NCI-H2029 treated with DMSO at 0.1 percent for 48 hours (cell line): Measurements from ENCODE around the gene RBM23.

Experiments used
- DNase-seq: peaks from one replicate; lab custom pipeline; 2025; lab: John Stamatoyannopoulos, UW

The RBM23 gene

GRCh38 chr14:22885975-22886374 is 33.0 kb downstream of the RBM23 start:
- no peak for DNase-seq

- no peak for DNase-seq
Observed at GRCh38 chr14:22884738-22885523, 34.0 kb downstream of the RBM23 start.

GRCh38 chr14:22884076-22884737 is 34.7 kb downstream of the RBM23 start:
- DNase-seq: no peak

GRCh38 chr14:22883173-22883976 is 35.6 kb downstream of the RBM23 start, which contains the start of gene REM2:
TSS of gene REM2 (plus strand) at chr14:22883222. CDS start at chr14:22883288, 66 bp downstream.
- DNase-seq: peak; percentile 92

- DNase-seq: peak; percentile 98
Observed at GRCh38 chr14:22882529-22883172, 36.3 kb downstream of the RBM23 start.

GRCh38 chr14:22882064-22882463 is 36.9 kb downstream of the RBM23 start:
- DNase-seq: no peak

GRCh38 chr14:22878271-22879246 is 40.4 kb downstream of the RBM23 start:
- no peak for DNase-seq

GRCh38 chr14:22877000-22877501 is 41.9 kb downstream of the RBM23 start:
- DNase-seq: no peak

- no peak for DNase-seq
Observed at GRCh38 chr14:22875748-22876319, 43.1 kb downstream of the RBM23 start.

- no peak for DNase-seq
Observed at GRCh38 chr14:22875003-22875747, 43.8 kb downstream of the RBM23 start.

GRCh38 chr14:22872833-22873520 is 46.0 kb downstream of the RBM23 start:
- no peak for DNase-seq

- DNase-seq: peak; percentile 99
Observed at GRCh38 chr14:22872033-22872832, 46.7 kb downstream of the RBM23 start.

GRCh38 chr14:22871224-22872032 is 47.5 kb downstream of the RBM23 start, which contains the start of gene LRP10:
TSS of gene LRP10 (plus strand) at chr14:22871740. CDS start at chr14:22872304, 564 bp downstream.
- DNase-seq: peak; percentile 100

- no peak for DNase-seq
Observed at GRCh38 chr14:22870811-22871223, 48.1 kb downstream of the RBM23 start.

- DNase-seq: no peak
Observed at GRCh38 chr14:22866874-22867273, 52.1 kb downstream of the RBM23 start.

- DNase-seq: no peak
Observed at GRCh38 chr14:22865424-22866405, 53.2 kb downstream of the RBM23 start.
